ENCODE measurements around the gene SMYD3. TPM values are rescaled to one million over a fixed set of nuclear protein-coding genes. Genes with fewer than 3 reads are reported as not detected.

The SMYD3 gene
- polyA plus RNA-seq, 2 of the 4 experiments (the other 2 are of a cell fraction), result 18.2 to 35.2 TPM

DNA sequence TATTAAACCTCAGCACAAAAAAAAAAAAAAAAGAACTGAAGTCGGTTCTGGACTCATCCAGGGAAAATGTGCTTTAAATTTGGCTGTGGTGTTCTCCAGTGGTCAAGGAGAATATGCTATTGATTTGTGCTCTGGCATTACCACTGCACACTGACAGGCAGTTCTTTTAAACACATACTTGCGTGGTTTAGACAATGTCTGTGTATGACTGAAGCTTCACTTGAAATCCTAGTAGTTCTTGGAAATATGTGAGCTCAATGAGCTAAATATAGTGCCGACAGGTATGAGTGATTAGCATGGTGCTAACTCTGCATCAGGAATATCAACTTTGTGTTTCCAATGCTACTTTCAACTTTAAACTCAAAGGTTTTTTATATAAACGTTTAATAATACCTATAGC is 415.6 kb downstream of the SMYD3 start:
- ChIA-PET CTCF (interaction anchor here (0.6 kb wide), 1 partner anchor 23 kb away, joined by 3 read pairs; no protein-coding TSS in a partner anchor), POLR2A (no interaction called here)
- ATAC-seq, result no peak
- Histone ChIP-seq H3K9me3 (no peaks in the 10 kb centered on the region), H3K4me2 (no peak overlapping the region), H3K4me1 (no peaks in the 10 kb centered on the region), H3K27ac (no peak overlapping the region), H3K4me3 (no peak overlapping the region)
- WGBS (ENCODE audit: missing lambda C conversion rate), result 80% methylated on average over 4 of the region's 4 CpGs
- TF ChIP-seq RARB (CRISPR knock-in tag; IDR thresholded peaks at IDR 0.05) (no peak), FOSL2 (IDR thresholded peaks at IDR 0.05) (no peak), FOSL2 (CRISPR knock-in tag; IDR thresholded peaks at IDR 0.05) (no peak), RNF2 (IDR thresholded peaks at IDR 0.05; ENCODE audit: borderline replicate concordance, low read depth) (no peak)
- no peak for DNase-seq (ENCODE audit: low read depth in 1 of 2, low spot score in 1 of 2)
- no peak for FAIRE-seq

GRCh38 chr1:246086191-246086590 is 420.9 kb downstream of the SMYD3 start:
- Histone ChIP-seq H3K4me1 (no peaks in the 10 kb centered on the region), H3K4me2 (no peak overlapping the region), H3K27ac (no peak overlapping the region), H3K4me3 (no peak overlapping the region), H3K9me3 (peaks cover 7% of the 10 kb centered on the region; the same call in 2 of the 3 replicates)
- 92% methylated on average over 5 of the region's 5 CpGs for WGBS (ENCODE audit: missing lambda C conversion rate)
- FAIRE-seq (no peak), DNase-seq (ENCODE audit: low read depth in 1 of 2, low spot score in 1 of 2) (no peak), ATAC-seq (no peak)
- ChIA-PET POLR2A (no interaction called here), CTCF (no interaction called here)
- TF ChIP-seq ZFP36 (IDR thresholded peaks at IDR 0.05; ENCODE audit: borderline replicate concordance, partially characterized antibody) (no peak), GATA3 (IDR thresholded peaks at IDR 0.05; ENCODE audit: borderline replicate concordance) (no peak), KDM5A (IDR thresholded peaks at IDR 0.05) (no peak)

DNA sequence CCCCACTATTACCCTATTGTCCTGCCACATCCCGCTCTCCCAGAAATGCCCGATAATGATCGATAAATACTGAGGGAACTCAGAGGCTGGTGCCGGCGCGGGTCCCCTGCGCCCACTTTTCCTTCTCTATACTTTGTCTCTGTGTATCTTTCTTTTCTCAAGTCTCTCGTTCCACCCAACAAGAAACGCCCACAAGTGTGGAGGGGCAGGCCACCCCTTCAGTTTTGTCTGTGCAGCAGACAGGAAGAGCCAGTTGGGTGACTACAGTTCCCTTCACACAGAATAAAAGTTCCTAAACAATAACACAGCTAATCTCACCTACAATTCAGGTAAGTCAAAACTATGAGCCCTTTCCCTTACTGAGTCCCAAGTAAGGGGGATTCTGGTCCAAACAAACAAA is 423.7 kb downstream of the SMYD3 start:
- ChIA-PET POLR2A (no interaction called here), CTCF (no interaction called here)
- ATAC-seq (no peak), FAIRE-seq (no peak), DNase-seq (ENCODE audit: low read depth in 1 of 2, low spot score in 1 of 2) (no peak)
- Histone ChIP-seq H3K4me2 (no peak overlapping the region), H3K4me1 (no peaks in the 10 kb centered on the region), H3K4me3 (no peak overlapping the region), H3K9me3 (peaks cover 7% of the 10 kb centered on the region; the same call in 2 of the 3 replicates), H3K27ac (no peak overlapping the region)
- 82% methylated on average over 9 of the region's 9 CpGs for WGBS (ENCODE audit: missing lambda C conversion rate)
- TF ChIP-seq FOXS1 (CRISPR knock-in tag; IDR thresholded peaks at IDR 0.05), result no peak
- TF ChIP-seq, protein P1, sequence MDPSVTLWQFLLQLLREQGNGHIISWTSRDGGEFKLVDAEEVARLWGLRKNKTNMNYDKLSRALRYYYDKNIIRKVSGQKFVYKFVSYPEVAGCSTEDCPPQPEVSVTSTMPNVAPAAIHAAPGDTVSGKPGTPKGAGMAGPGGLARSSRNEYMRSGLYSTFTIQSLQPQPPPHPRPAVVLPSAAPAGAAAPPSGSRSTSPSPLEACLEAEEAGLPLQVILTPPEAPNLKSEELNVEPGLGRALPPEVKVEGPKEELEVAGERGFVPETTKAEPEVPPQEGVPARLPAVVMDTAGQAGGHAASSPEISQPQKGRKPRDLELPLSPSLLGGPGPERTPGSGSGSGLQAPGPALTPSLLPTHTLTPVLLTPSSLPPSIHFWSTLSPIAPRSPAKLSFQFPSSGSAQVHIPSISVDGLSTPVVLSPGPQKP (IDR thresholded peaks at IDR 0.05; ENCODE audit: low read depth, low read length), result no peak
- TF ChIP-seq MAX (IDR thresholded peaks at IDR 0.05), result no peak
- no peak for TF ChIP-seq PHF8 (IDR thresholded peaks at IDR 0.05; ENCODE audit: borderline replicate concordance, low read depth)
- TF ChIP-seq HDAC2 (IDR thresholded peaks at IDR 0.05), result no peak
- TF ChIP-seq TP53 (CRISPR knock-in tag; IDR thresholded peaks at IDR 0.05), result no peak
- no peak for TF ChIP-seq KDM5A (IDR thresholded peaks at IDR 0.05)
- TF ChIP-seq, protein P2, sequence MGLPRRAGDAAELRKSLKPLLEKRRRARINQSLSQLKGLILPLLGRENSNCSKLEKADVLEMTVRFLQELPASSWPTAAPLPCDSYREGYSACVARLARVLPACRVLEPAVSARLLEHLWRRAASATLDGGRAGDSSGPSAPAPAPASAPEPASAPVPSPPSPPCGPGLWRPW (IDR thresholded peaks at IDR 0.05), result no peak
- no peak for TF ChIP-seq EHMT2 (IDR thresholded peaks at IDR 0.05; ENCODE audit: low read depth)
- TF ChIP-seq MAZ (IDR thresholded peaks at IDR 0.05; ENCODE audit: borderline replicate concordance, low read depth, low read length), result no peak
- TF ChIP-seq, protein P3, sequence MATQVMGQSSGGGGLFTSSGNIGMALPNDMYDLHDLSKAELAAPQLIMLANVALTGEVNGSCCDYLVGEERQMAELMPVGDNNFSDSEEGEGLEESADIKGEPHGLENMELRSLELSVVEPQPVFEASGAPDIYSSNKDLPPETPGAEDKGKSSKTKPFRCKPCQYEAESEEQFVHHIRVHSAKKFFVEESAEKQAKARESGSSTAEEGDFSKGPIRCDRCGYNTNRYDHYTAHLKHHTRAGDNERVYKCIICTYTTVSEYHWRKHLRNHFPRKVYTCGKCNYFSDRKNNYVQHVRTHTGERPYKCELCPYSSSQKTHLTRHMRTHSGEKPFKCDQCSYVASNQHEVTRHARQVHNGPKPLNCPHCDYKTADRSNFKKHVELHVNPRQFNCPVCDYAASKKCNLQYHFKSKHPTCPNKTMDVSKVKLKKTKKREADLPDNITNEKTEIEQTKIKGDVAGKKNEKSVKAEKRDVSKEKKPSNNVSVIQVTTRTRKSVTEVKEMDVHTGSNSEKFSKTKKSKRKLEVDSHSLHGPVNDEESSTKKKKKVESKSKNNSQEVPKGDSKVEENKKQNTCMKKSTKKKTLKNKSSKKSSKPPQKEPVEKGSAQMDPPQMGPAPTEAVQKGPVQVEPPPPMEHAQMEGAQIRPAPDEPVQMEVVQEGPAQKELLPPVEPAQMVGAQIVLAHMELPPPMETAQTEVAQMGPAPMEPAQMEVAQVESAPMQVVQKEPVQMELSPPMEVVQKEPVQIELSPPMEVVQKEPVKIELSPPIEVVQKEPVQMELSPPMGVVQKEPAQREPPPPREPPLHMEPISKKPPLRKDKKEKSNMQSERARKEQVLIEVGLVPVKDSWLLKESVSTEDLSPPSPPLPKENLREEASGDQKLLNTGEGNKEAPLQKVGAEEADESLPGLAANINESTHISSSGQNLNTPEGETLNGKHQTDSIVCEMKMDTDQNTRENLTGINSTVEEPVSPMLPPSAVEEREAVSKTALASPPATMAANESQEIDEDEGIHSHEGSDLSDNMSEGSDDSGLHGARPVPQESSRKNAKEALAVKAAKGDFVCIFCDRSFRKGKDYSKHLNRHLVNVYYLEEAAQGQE (IDR thresholded peaks at IDR 0.05), result no peak
- TF ChIP-seq SREBF2 (IDR thresholded peaks at IDR 0.05), result no peak
- TF ChIP-seq NPAS2 (CRISPR knock-in tag; IDR thresholded peaks at IDR 0.05; ENCODE audit: borderline replicate concordance), result no peak
- TF ChIP-seq ZFP36 (IDR thresholded peaks at IDR 0.05; ENCODE audit: borderline replicate concordance, partially characterized antibody), result no peak
- no peak for TF ChIP-seq FOSL2 (IDR thresholded peaks at IDR 0.05)
- no peak for TF ChIP-seq FOSL2 (CRISPR knock-in tag; IDR thresholded peaks at IDR 0.05)
- TF ChIP-seq MAFK (IDR thresholded peaks at IDR 0.05; ENCODE audit: partially characterized antibody), result no peak
